HepG2 (cell line): ENCODE data around the gene SLC39A10.

Experiments
- ADNP ChIP-seq: sonication (generic); formaldehyde crosslinking; IDR thresholded peaks from 2 replicates; pipeline ENCODE4 v1.4.0; 2020; ENCODE audit warnings: missing genetic modification reagents
- CTCF ChIP-seq: sonication (generic); formaldehyde crosslinking; IDR thresholded peaks from 2 replicates; pipeline ENCODE4 v1.5.0; 2020; ENCODE audit warnings: mild to moderate bottlenecking, missing genetic modification reagents, moderate library complexity
- GPN1 ChIP-seq: sonication (generic); formaldehyde crosslinking; IDR thresholded peaks from 2 replicates; pipeline ENCODE4 v1.5.1; 2020; ENCODE audit warnings: missing genetic modification reagents, borderline replicate concordance
- HNRNPLL ChIP-seq: fragments of 200-400 bp; formaldehyde crosslinking; IDR thresholded peaks from 2 replicates; pipeline ENCODE4 v1.6.1; 2017; ENCODE audit warnings: mild to moderate bottlenecking, low read depth, low read length; ENCODE audit not compliant: poor library complexity, severe bottlenecking
- KAT8 ChIP-seq: IDR thresholded peaks from 2 replicates; pipeline ENCODE4 v1.6.1; 2016; ENCODE audit warnings: missing genetic modification reagents, missing compliant biosample characterization
- MTA3 ChIP-seq: sonication (generic); formaldehyde crosslinking; IDR thresholded peaks from 2 replicates; pipeline ENCODE4 v1.4.0; 2020; ENCODE audit warnings: missing genetic modification reagents
- TAF1 ChIP-seq: sonication (generic); formaldehyde crosslinking; IDR thresholded peaks from 2 replicates; pipeline ENCODE4 v1.4.0; 2020; ENCODE audit warnings: missing genetic modification reagents
- ZNF34 ChIP-seq: sonication (generic); formaldehyde crosslinking; IDR thresholded peaks from 2 replicates; pipeline ENCODE4 v1.4.0; 2020; ENCODE audit warnings: mild to moderate bottlenecking, missing genetic modification reagents, borderline replicate concordance
- ZNF775 ChIP-seq: sonication (generic); formaldehyde crosslinking; IDR thresholded peaks from 2 replicates; pipeline ENCODE4 v1.4.0; 2020; ENCODE audit warnings: missing genetic modification reagents, mild to moderate bottlenecking, moderate library complexity, borderline replicate concordance

- TF ChIP-seq HNRNPLL, result no peak
- TF ChIP-seq GPN1, result no peak
- no peak for TF ChIP-seq ZNF775 (CRISPR knock-in tag)
- no peak for TF ChIP-seq KAT8 (CRISPR knock-in tag)
- no peak for TF ChIP-seq ADNP (CRISPR knock-in tag)
- no peak for TF ChIP-seq TAF1
- TF ChIP-seq CTCF (CRISPR knock-in tag), result no peak
- TF ChIP-seq ZNF34 (CRISPR knock-in tag), result no peak
- TF ChIP-seq MTA3 (CRISPR knock-in tag), result no peak
Observed at GRCh38 chr2:195638750-195639149, 18.3 kb upstream of the SLC39A10 start.
